GM12878 (cell line): ENCODE measurements around the gene NRTN. TPM values are rescaled to one million over a fixed set of nuclear protein-coding genes. Genes with fewer than 3 reads are reported as not detected.

Experiments used
- ATAC-seq: fragments of 200-7000 bp; cut with Tn5 transposase; 3 replicates; pipeline ENCODE4 v1.9.1; 2020; ENCODE audit warnings: mild to moderate bottlenecking, moderate library complexity
- BruUV-seq: library from RNA; stranded (reverse); fragments of 400-500 nt; replicated peaks from 2 replicates; lab custom pipeline; 2021; lab: Mats Ljungman, UMichigan
- CTCF ChIA-PET: fragments of 300-600 bp; sonication (Branson Sonifier 250); formaldehyde crosslinking; extraction: SDS; loops from one replicate; lab custom pipeline; 2021; ENCODE audit warnings: inconsistent platforms; lab: Yijun Ruan, JAX
- POLR2A ChIA-PET: fragments of 350-600 bp; formaldehyde crosslinking; extraction: SDS; loops from one replicate; lab custom pipeline; 2021; ENCODE audit warnings: inconsistent platforms; lab: Charles Lee
- RAD21 ChIA-PET: fragments of 300-600 bp; sonication (Branson Sonifier 250); formaldehyde crosslinking; loops from one replicate; lab custom pipeline; 2023; ENCODE audit warnings: antibody characterized with exemption; ENCODE audit not compliant: unreplicated experiment; lab: Charles Lee
- SMC1A ChIA-PET: fragments of 300-600 bp; sonication (Branson Sonifier 250); formaldehyde crosslinking; loops from one replicate; lab custom pipeline; 2023; ENCODE audit not compliant: unreplicated experiment, uncharacterized antibody; lab: Charles Lee
- DNase-seq: peaks from one replicate; pipeline ENCODE4 v3.0.0-alpha.2; 2011; ENCODE audit warnings: low read depth, low spot score
- FAIRE-seq: peaks from 3 replicates; lab custom pipeline; 2011; peaks lifted over from hg19 to GRCh38; lab: Jason Lieb, UNC
- H2AFZ ChIP-seq: 2 replicates; pipeline ENCODE4 v1.6.0; 2011; ENCODE audit warnings: low read depth, low read length, control low read depth; ENCODE audit not compliant: control insufficient read depth
- H3K27ac ChIP-seq: 2 replicates; pipeline ENCODE4 v1.5.1; 2011; ENCODE audit warnings: control low read depth; ENCODE audit not compliant: control insufficient read depth, insufficient read depth
- H3K27me3 ChIP-seq, 2 experiments: replicated peaks in 1 of 2; 2 replicates each; pipeline versions ENCODE4 v1.6.0 to v1.6.1; 2011; ENCODE audit warnings: low read length in 1 of 2; ENCODE audit not compliant: control insufficient read depth in 2 of 2, insufficient read depth in 2 of 2
- H3K36me3 ChIP-seq, 2 experiments: 2 replicates each; pipeline ENCODE4 v1.5.1; 2011; ENCODE audit warnings: low read length in 1 of 2; ENCODE audit not compliant: control insufficient read depth in 2 of 2, insufficient read depth in 2 of 2
- H3K4me1 ChIP-seq: 2 replicates; pipeline ENCODE4 v1.6.1; 2011; ENCODE audit warnings: mild to moderate bottlenecking, low read length, moderate library complexity, mixed read lengths; ENCODE audit not compliant: control insufficient read depth, insufficient read depth
- H3K4me2 ChIP-seq: 2 replicates; pipeline ENCODE4 v1.6.0; 2011; ENCODE audit warnings: control low read depth; ENCODE audit not compliant: control insufficient read depth, insufficient read depth
- H3K4me3 ChIP-seq: fragments of 200-600 bp; sonication (generic); 2 replicates; pipeline ENCODE4 v1.5.1; 2016
- H3K79me2 ChIP-seq: 2 replicates; pipeline ENCODE4 v1.6.0; 2011; ENCODE audit warnings: low read length; ENCODE audit not compliant: control insufficient read depth, insufficient read depth
- H3K9ac ChIP-seq: 2 replicates; pipeline ENCODE4 v1.8.0; 2011; ENCODE audit warnings: low read length, control low read depth, mixed read lengths; ENCODE audit not compliant: control insufficient read depth, insufficient read depth
- H3K9me3 ChIP-seq: replicated peaks from 3 replicates; pipeline ENCODE4 v1.5.1; 2011; ENCODE audit warnings: mild to moderate bottlenecking, low read length; ENCODE audit not compliant: control insufficient read depth, insufficient read depth
- H4K20me1 ChIP-seq: 2 replicates; pipeline ENCODE4 v1.6.0; 2011; ENCODE audit not compliant: control insufficient read depth, insufficient read depth
- ASH2L ChIP-seq: fragments of 300-600, 200-600 bp; sonication (generic); IDR thresholded peaks from 2 replicates; pipeline ENCODE4 v1.6.1; 2017; ENCODE audit warnings: low read depth, mild to moderate bottlenecking, borderline replicate concordance
- BHLHE40 ChIP-seq, 2 experiments: fragments of 450-650 bp in 1 of 2; IDR thresholded peaks; 2 replicates each; pipeline ENCODE4 v1.6.1; 2011 to 2017; ENCODE audit warnings: low read depth in 2 of 2, borderline replicate concordance in 1 of 2, improper control_type of control experiment in 1 of 2, low read length in 1 of 2, mild to moderate bottlenecking in 1 of 2
- CREB1 ChIP-seq: IDR thresholded peaks from 2 replicates; pipeline ENCODE4 v1.6.1; 2012; ENCODE audit warnings: low read depth, mild to moderate bottlenecking, inconsistent platforms
- EED ChIP-seq: sonication (generic); IDR thresholded peaks from 2 replicates; pipeline ENCODE4 v1.6.1; 2016; ENCODE audit warnings: antibody characterized with exemption, low read depth
- FOS ChIP-seq: IDR thresholded peaks from 3 replicates; pipeline ENCODE4 v1.6.1; 2011; ENCODE audit warnings: borderline replicate concordance; ENCODE audit not compliant: insufficient read length; ENCODE audit errors: extremely low read depth
- IRF3 ChIP-seq: fragments of 450-650 bp; IDR thresholded peaks from 2 replicates; pipeline ENCODE4 v1.6.1; 2014; ENCODE audit warnings: mild to moderate bottlenecking
- MTA2 ChIP-seq: fragments of 450-650 bp; IDR thresholded peaks from 2 replicates; pipeline ENCODE4 v1.6.1; 2016; ENCODE audit warnings: low read depth, mild to moderate bottlenecking, moderate library complexity
- NKRF ChIP-seq: fragments of 450-650 bp; conservative IDR thresholded peaks from 2 replicates; pipeline ENCODE4 v1.6.1; 2017; ENCODE audit warnings: mild to moderate bottlenecking, moderate library complexity
- PKNOX1 ChIP-seq: fragments of 450-650 bp; IDR thresholded peaks from 2 replicates; pipeline ENCODE4 v1.6.1; 2016; ENCODE audit warnings: mild to moderate bottlenecking
- RELA ChIP-seq: fragments of 450-650 bp; IDR thresholded peaks from 2 replicates; pipeline ENCODE4 v1.8.0; 2014; ENCODE audit warnings: borderline replicate concordance; ENCODE audit not compliant: partially characterized antibody
- TCF12 ChIP-seq: IDR thresholded peaks from 2 replicates; pipeline ENCODE4 v1.6.1; 2011; ENCODE audit warnings: low read depth, mild to moderate bottlenecking, low read length
- WRNIP1 ChIP-seq: IDR thresholded peaks from 2 replicates; pipeline ENCODE4 v1.6.1; 2011; ENCODE audit warnings: low read depth, low read length, improper control_type of control experiment, borderline replicate concordance
- ZBTB40 ChIP-seq: fragments of 450-650 bp; IDR thresholded peaks from 2 replicates; pipeline ENCODE4 v1.6.1; 2016; ENCODE audit warnings: mild to moderate bottlenecking, moderate library complexity, borderline replicate concordance
- WGBS: methylation state at CpG from one replicate; pipeline ENCODE4 v1.1.6; 2016; ENCODE audit warnings: low lambda C conversion rate; ENCODE audit not compliant: insufficient replicate concordance, insufficient coverage; ENCODE audit errors: missing lambda C conversion rate; 5-methylcytosine and 5-hydroxymethylcytosine counted together
- in situ Hi-C: fragments of 300-500 bp; cut with MboI; formaldehyde crosslinking; loops from 9 replicates; pipeline ENCODE4 v1.14.3; 2018; ENCODE audit warnings: mixed read lengths
- intact Hi-C: fragments of 100-400 bp; cut with micrococcal nuclease; formaldehyde crosslinking; loops from one replicate; pipeline ENCODE4 v1.14.2; 2022; ENCODE audit not compliant: unreplicated experiment
- polyA plus RNA-seq, 11 experiments: library from polyadenylated mRNA; depleted of rRNA in 4 of 11; unstranded in 6 of 11; stranded (reverse) in 5 of 11; fragments of >200 nt; fragmentation: Nextera tagmentation in 4 of 11; fragmentation: Illumina TruSeq in 1 of 11; extraction: Ambion mirVana in 4 of 11; extraction: Trizol in 1 of 11; gene quantifications; 1 replicate in 1 of 11; 2 replicates in 10 of 11; pipeline versions ENCODE4 v1.2.1 to v1.2.3, GENCODE V29; 2011 to 2016; ENCODE audit warnings: inconsistent platforms in 2 of 11, missing spikeins in 2 of 11, low read depth in 1 of 11
- total RNA-seq, 4 experiments: library from RNA; depleted of rRNA in 3 of 4; stranded (reverse); fragments of >200 nt in 3 of 4; fragmentation: Illumina TruSeq in 1 of 4; extraction: Trizol in 1 of 4; gene quantifications; 2 replicates each; pipeline versions ENCODE4 v1.2.1 to v1.2.3, GENCODE V29; 2013 to 2021

NRTN gene
- total and polyA plus RNA-seq, 10 of the 15 experiments (the other 5 are each of a cell fraction or from before 2014, with no cell fraction given): not detected

- ChIA-PET RAD21 (no interaction called here), POLR2A (interaction anchor here (0.6 kb wide), 1 partner anchor 252 kb away, joined by 5 read pairs; no protein-coding TSS in a partner anchor), CTCF (interaction anchor here (0.6 kb wide), 1 partner anchor 97 kb away, joined by 3 read pairs; no protein-coding TSS in a partner anchor), SMC1A (no interaction called here)
- Histone ChIP-seq H3K4me3 (no peak overlapping the region), H2AFZ (no peak overlapping the region), H3K36me3 (no peaks in the 10 kb centered on the region), H3K4me1 (no peaks in the 10 kb centered on the region), H3K27me3 (no peaks in the 10 kb centered on the region), H3K27ac (no peak overlapping the region), H3K79me2 (no peaks in the 10 kb centered on the region), H4K20me1 (no peaks in the 10 kb centered on the region), H3K4me2 (no peak overlapping the region), H3K9me3 (no peaks in the 10 kb centered on the region), H3K9ac (no peak overlapping the region)
- DNase-seq (no peak), FAIRE-seq (no peak), ATAC-seq (no peak)
- intact Hi-C loops (no loop called here), in situ Hi-C loops (no loop called here)
- TF ChIP-seq IRF3: no peak
- no peak for TF ChIP-seq MTA2
- no peak for TF ChIP-seq BHLHE40 (IDR thresholded peaks at IDR 0.05; ENCODE audit: borderline replicate concordance in 1 of 2, low read depth in 2 of 2, low read length in 1 of 2)
- TF ChIP-seq TCF12: no peak
- TF ChIP-seq RELA: no peak
- TF ChIP-seq NKRF: no peak
- TF ChIP-seq PKNOX1: no peak
- no peak for TF ChIP-seq FOS
- no peak for TF ChIP-seq CREB1
- TF ChIP-seq ZBTB40: no peak
- TF ChIP-seq EED: no peak
- TF ChIP-seq ASH2L: no peak
- TF ChIP-seq WRNIP1: no peak
- WGBS: 63% methylated on average over 12 of the region's 12 CpGs
- no TSS peak for BruUV-seq
Measured at GRCh38 chr19:5870986-5871394, 66.1 kb downstream of the NRTN start.
